ENCODE results near the gene PTPRG. TPM values are rescaled to one million over a fixed set of nuclear protein-coding genes. Genes with fewer than 3 reads are reported as not detected.

The PTPRG gene
- total and polyA plus RNA-seq, 2 experiments from 2014 or later = 11.5 to 39.6 TPM

- Histone ChIP-seq H3K4me2 (ENCODE audit: unreplicated experiment) (no peak overlapping the region), H3K79me2 (ENCODE audit: insufficient read depth) (no peaks in the 10 kb centered on the region), H4K20me1 (ENCODE audit: insufficient read depth) (no peaks in the 10 kb centered on the region; the same call in 1 of the 2 replicates), H3K9me2 (ENCODE audit: insufficient read depth) (no peaks in the 10 kb centered on the region), H3K9me3 (ENCODE audit: low read depth) (no peaks in the 10 kb centered on the region), H3K27me3 (replicated peaks; ENCODE audit: insufficient read depth) (no peaks in the 10 kb centered on the region), H3K4me1 (ENCODE audit: insufficient read depth) (peaks cover 5% of the 10 kb centered on the region), H3K36me3 (ENCODE audit: low read depth) (no peaks in the 10 kb centered on the region), H3K4me3 (no peak overlapping the region), H3K9ac (no peak overlapping the region), H2AFZ (no peak overlapping the region), H3K27ac (no peak overlapping the region), H3F3A (ENCODE audit: insufficient read depth) (peaks cover 17% of the 10 kb centered on the region; the same call in 1 of the 2 replicates)
- TF ChIP-seq EZH2phosphoT487 (IDR thresholded peaks at IDR 0.05; ENCODE audit: insufficient read depth, low read depth) (no peak), EZH2 (IDR thresholded peaks at IDR 0.05; ENCODE audit: insufficient read depth, poor library complexity, severe bottlenecking) (no peak)
- in situ Hi-C loops (cut with MboI) = no loop called here
- DNase-seq = no peak
- WGBS, 2 experiments (ENCODE audit: low coverage in 1 of 2, low lambda C conversion rate in 2 of 2, missing lambda C conversion rate in 2 of 2) = 80 to 83% methylated on average over 5 of the region's 5 CpGs
These were observed 549.3 kb downstream of the PTPRG start for GRCh38 chr3:62110443-62111225.

GRCh38 chr3:62113092-62113491 lies 551.7 kb downstream of the PTPRG start:
- Histone ChIP-seq H3K27me3 (replicated peaks; ENCODE audit: insufficient read depth) (no peaks in the 10 kb centered on the region), H4K20me1 (ENCODE audit: insufficient read depth) (no peaks in the 10 kb centered on the region; the same call in 1 of the 2 replicates), H3K4me2 (ENCODE audit: unreplicated experiment) (no peak overlapping the region), H3K4me1 (ENCODE audit: insufficient read depth) (peaks cover 5% of the 10 kb centered on the region), H3K4me3 (no peak overlapping the region), H3K9me2 (ENCODE audit: insufficient read depth) (no peaks in the 10 kb centered on the region), H3K27ac (no peak overlapping the region), H3K9me3 (ENCODE audit: low read depth) (no peaks in the 10 kb centered on the region), H3F3A (ENCODE audit: insufficient read depth) (peaks cover 17% of the 10 kb centered on the region; the same call in 1 of the 2 replicates), H3K79me2 (ENCODE audit: insufficient read depth) (no peaks in the 10 kb centered on the region), H3K9ac (no peak overlapping the region), H3K36me3 (ENCODE audit: low read depth) (no peaks in the 10 kb centered on the region), H2AFZ (no peak overlapping the region)
- DNase-seq = no peak
- 94 to 95% methylated on average over 3 of the region's 3 CpGs for WGBS, 2 experiments (ENCODE audit: low coverage in 1 of 2, low lambda C conversion rate in 2 of 2, missing lambda C conversion rate in 2 of 2)
- TF ChIP-seq EZH2phosphoT487 (IDR thresholded peaks at IDR 0.05; ENCODE audit: insufficient read depth, low read depth) (no peak), EZH2 (IDR thresholded peaks at IDR 0.05; ENCODE audit: insufficient read depth, poor library complexity, severe bottlenecking) (no peak)
- in situ Hi-C loops (cut with MboI) = no loop called here

- Histone ChIP-seq H3K9ac (no peak overlapping the region), H3K9me3 (ENCODE audit: low read depth) (no peaks in the 10 kb centered on the region), H3K4me2 (ENCODE audit: unreplicated experiment) (no peak overlapping the region), H3K4me3 (no peak overlapping the region), H3F3A (ENCODE audit: insufficient read depth) (0 out of 2 replicates have a peak, but pooled peaks cover 13% of the 10 kb centered on the region), H3K27ac (no peak overlapping the region), H3K36me3 (ENCODE audit: low read depth) (no peaks in the 10 kb centered on the region), H3K4me1 (ENCODE audit: insufficient read depth) (peaks cover 5% of the 10 kb centered on the region), H3K79me2 (ENCODE audit: insufficient read depth) (no peaks in the 10 kb centered on the region), H3K27me3 (replicated peaks; ENCODE audit: insufficient read depth) (no peaks in the 10 kb centered on the region), H3K9me2 (ENCODE audit: insufficient read depth) (no peaks in the 10 kb centered on the region), H4K20me1 (ENCODE audit: insufficient read depth) (no peaks in the 10 kb centered on the region; the same call in 1 of the 2 replicates), H2AFZ (no peak overlapping the region)
- DNase-seq = no peak
- TF ChIP-seq EZH2 (IDR thresholded peaks at IDR 0.05; ENCODE audit: insufficient read depth, poor library complexity, severe bottlenecking) (no peak), EZH2phosphoT487 (IDR thresholded peaks at IDR 0.05; ENCODE audit: insufficient read depth, low read depth) (no peak)
- 95 to 100% methylated on average over 1 of the region's 1 CpG for WGBS, 2 experiments (ENCODE audit: low coverage in 1 of 2, low lambda C conversion rate in 2 of 2, missing lambda C conversion rate in 2 of 2)
- in situ Hi-C loops (cut with MboI) = no loop called here
These were observed 553.4 kb downstream of the PTPRG start for GRCh38 chr3:62114763-62115162.

- in situ Hi-C loops (cut with MboI) = no loop called here
- Histone ChIP-seq H3K4me2 (ENCODE audit: unreplicated experiment) (no peak overlapping the region), H3K4me1 (ENCODE audit: insufficient read depth) (no peaks in the 10 kb centered on the region), H3K36me3 (ENCODE audit: low read depth) (no peaks in the 10 kb centered on the region), H3K9me2 (ENCODE audit: insufficient read depth) (no peaks in the 10 kb centered on the region), H3F3A (ENCODE audit: insufficient read depth) (no peaks in the 10 kb centered on the region), H3K4me3 (no peak overlapping the region), H3K9me3 (ENCODE audit: low read depth) (no peaks in the 10 kb centered on the region), H4K20me1 (ENCODE audit: insufficient read depth) (no peaks in the 10 kb centered on the region), H3K27me3 (replicated peaks; ENCODE audit: insufficient read depth) (no peaks in the 10 kb centered on the region), H3K27ac (no peak overlapping the region), H3K9ac (no peak overlapping the region), H2AFZ (no peak overlapping the region), H3K79me2 (ENCODE audit: insufficient read depth) (no peaks in the 10 kb centered on the region)
- 10 to 18% methylated on average over 3 of the region's 3 CpGs for WGBS, 2 experiments (ENCODE audit: low coverage in 1 of 2, low lambda C conversion rate in 2 of 2, missing lambda C conversion rate in 2 of 2)
- DNase-seq = no peak
- TF ChIP-seq EZH2phosphoT487 (IDR thresholded peaks at IDR 0.05; ENCODE audit: insufficient read depth, low read depth) (no peak), EZH2 (IDR thresholded peaks at IDR 0.05; ENCODE audit: insufficient read depth, poor library complexity, severe bottlenecking) (no peak)
These were observed 556.7 kb downstream of the PTPRG start for GRCh38 chr3:62117903-62118548.

Measured in GM23248 (cell line).